ENCODE results near the gene BNC2.

- TF ChIP-seq CTCF (IDR thresholded peaks at IDR 0.05) (no peak), SIN3A (IDR thresholded peaks at IDR 0.05; ENCODE audit: borderline replicate concordance, insufficient read depth, low read depth, low read length) (no peak), POLR2AphosphoS5 (IDR thresholded peaks at IDR 0.05; ENCODE audit: low read depth, low read length) (no peak)
Measured at GRCh38 chr9:16715404-16715803, 155.1 kb downstream of the BNC2 start.

All from Panc1 (cell line).